HG02623 (cell line): ENCODE data around the gene RNPS1.
"Not testable (repeated sequence)": the region's sequence is repeated elsewhere in the genome, so short reads cannot be mapped to it uniquely, and the experiment has no call there.

Experiments
- ATAC-seq: cut with Tn5 transposase; IDR thresholded peaks from one replicate; pipeline ENCODE4 v1.9.1; 2021; ENCODE audit warnings: moderate library complexity; ENCODE audit not compliant: unreplicated experiment

RNPS1 gene

DNA sequence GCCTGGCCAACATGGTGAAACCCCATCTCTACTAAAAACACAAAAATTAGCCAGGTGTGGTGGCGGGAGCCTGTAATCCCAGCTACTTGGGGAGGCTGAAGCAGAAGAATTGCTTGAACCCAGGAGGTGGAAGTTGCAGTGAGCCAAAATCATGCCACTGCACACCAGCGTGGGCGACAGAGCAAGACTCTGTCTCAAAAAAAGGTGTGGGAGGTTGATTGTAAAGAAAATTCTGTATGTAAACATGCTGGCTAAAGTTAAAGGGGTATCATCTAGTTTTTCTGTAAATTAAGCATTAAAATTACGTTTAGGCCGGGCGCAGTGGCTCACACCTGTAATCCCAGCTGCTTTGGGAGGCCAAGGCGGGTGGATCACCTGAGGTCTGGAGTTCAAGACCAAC lies 9.4 kb downstream of the RNPS1 start:
- not testable (repeated sequence) for ATAC-seq

- no peak for ATAC-seq
Measured at GRCh38 chr16:2257726-2258125, 10.2 kb downstream of the RNPS1 start.

GRCh38 chr16:2256531-2257140 lies 11.3 kb downstream of the RNPS1 start:
- no peak for ATAC-seq

GRCh38 chr16:2253293-2253692 lies 14.6 kb downstream of the RNPS1 start:
- no peak for ATAC-seq

DNA sequence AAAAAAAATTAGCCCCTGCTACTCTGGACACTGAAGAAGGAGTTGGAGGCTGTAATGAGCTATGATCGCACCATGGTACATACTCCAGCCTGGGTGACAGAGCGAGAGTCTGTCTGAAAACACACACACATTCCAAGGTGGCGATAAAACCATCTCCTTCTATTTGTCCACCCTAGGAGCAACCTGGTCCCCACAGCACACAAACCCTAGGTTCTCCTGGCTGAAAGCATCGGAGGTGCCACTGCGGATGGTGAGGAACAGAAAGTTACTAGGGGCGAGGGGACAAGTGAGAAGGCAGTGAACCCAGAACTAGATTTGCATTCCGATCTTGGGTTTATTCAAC lies 15.1 kb downstream of the RNPS1 start:
- ATAC-seq = no peak

DNA sequence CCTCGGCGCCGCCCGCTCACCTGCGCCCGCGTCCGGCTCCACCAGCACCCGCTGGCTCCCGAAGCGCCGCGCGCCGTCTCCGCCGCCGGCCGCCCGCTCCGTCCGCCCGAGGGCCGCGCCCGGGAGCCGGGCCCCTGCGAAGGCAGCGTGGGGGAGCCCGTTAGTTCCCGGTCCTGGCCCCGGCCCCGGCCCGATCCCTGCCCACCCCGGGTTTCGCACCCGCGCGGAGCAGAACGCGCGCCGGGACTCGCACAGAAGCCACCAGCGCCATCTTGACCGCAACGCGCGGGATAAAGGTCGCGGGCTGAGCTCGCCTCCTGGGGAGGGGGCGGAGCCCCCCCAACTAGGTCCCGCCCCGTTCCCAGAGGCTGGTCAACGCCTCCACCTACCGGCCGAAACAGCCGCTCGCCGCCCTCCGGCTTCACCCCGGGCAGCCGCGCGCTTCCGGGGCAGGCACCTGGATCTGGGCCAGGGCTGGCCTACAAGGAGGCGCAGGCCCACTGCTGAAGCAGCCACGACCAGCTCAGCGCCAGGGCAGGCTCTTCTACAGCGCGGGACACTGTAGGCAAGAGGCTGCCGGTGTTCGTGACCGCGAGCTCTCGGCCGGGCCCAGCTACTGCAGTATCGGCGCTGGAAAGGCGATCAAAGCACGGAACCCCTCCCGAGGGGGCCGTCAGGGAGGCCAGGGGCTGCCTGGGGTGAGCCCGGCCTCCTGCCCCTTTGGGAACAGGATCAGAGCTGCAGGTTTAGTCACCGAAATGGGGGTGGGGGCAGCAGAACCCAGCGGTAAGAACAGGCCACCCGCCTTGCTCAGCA lies 16.4 kb downstream of the RNPS1 start, which contains the start of gene ECI1:
TSS of gene ECI1 (minus strand) at position 292 of the 816 bp plus-strand sequence. CDS start at position 271, 21 bp downstream.
- ATAC-seq = peak; percentile 82

GRCh38 chr16:2250652-2251295 lies 17.2 kb downstream of the RNPS1 start:
- ATAC-seq = no peak

DNA sequence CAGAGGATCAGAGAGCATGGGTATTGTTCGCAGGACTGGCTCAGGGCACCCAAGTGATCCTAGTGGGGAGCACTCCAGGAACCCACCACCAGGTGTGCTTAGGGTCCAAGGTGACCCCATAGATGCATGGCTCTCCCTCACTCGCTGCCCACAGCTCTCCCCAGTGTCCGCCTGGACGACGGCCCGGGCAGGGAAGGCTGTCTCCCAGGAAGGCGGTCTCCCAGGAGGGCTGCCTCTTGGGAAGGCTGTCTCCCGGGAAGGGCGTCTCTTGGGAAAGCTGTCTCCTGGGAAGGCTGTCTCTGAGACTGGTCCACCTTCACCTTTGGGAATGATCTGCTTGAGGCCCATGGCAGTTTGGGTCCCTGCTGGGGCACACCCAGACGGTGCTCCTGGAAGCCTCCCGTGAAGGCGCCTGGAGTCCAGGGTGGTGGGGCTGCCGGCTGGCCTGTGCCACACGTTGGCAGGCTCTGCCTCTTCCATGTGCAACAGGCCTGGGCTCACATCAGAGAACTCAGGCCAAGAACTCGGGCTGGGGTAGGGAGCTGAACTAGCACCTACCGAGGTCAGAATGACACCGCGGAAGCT lies 21.5 kb downstream of the RNPS1 start:
- no peak for ATAC-seq

DNA sequence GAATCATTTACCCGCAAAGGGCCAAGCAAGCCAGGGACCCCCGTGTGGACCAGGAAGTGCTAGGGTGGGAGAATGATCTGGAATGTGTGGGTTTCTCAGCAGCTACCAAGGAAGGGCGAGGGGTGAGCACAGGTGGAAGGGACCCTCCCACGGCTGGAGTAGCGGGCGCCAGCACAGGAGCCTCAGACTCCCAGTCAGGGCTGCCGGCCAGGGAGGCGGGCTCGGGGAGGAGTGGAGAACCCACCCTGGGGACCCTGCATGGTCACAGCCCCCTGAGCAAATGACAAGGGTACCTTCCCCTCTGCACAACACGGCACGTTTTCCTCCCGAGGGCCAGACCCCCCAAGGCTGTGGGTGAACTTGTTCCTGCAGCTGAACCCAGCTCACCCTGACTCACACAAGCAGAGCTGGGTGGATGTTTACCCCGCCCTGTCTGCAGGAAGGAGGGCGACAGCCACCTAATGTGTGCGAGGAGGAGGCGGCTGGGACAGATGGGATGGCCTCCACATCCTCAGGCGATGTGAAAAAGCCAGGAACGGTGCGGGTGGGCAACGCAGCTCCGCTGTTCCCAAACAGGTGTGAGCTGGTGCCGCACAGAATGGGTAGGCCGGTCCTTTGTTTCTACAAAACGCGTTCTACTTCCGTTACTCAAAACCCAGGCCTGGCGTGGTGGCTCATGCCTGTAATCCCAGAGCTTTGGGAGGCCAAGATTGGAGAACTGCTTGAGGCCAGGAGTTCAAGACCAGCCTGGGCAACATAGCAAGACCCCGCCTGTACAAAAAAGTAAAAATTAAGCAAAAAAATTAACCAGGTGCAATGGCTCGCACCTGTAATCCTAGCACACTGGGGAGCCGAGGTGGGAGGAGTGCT lies 22.8 kb downstream of the RNPS1 start:
- no peak for ATAC-seq

- ATAC-seq = no peak
Measured at GRCh38 chr16:2244301-2244700, 23.6 kb downstream of the RNPS1 start.

GRCh38 chr16:2243781-2244180 lies 24.1 kb downstream of the RNPS1 start:
- no peak for ATAC-seq

- ATAC-seq = no peak
Measured at GRCh38 chr16:2243031-2243528, 24.8 kb downstream of the RNPS1 start.

DNA sequence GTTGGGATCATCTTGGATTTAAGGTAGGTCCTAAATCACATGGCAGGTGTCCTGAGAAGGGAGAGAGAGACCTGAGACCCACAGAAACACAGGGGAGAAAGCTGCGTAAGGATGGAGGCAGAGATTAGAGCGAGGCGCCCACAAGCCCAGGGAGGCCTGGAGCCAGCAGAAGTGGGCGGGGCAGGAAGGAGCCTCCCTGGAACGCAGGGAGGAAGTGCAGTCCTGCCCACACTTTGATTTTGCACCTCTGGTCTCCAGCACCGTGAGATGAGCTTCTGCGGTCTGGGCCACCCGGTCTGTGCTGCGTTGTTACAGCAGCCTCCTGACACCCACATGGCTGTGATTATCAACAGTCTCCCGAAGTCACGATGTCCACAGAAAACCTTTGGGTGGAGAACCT lies 25.3 kb downstream of the RNPS1 start:
- no peak for ATAC-seq

- ATAC-seq = not testable (repeated sequence)
Measured at GRCh38 chr16:2240331-2240730, 27.6 kb downstream of the RNPS1 start.

GRCh38 chr16:2238838-2239675 lies 28.9 kb downstream of the RNPS1 start:
- ATAC-seq = no peak

DNA sequence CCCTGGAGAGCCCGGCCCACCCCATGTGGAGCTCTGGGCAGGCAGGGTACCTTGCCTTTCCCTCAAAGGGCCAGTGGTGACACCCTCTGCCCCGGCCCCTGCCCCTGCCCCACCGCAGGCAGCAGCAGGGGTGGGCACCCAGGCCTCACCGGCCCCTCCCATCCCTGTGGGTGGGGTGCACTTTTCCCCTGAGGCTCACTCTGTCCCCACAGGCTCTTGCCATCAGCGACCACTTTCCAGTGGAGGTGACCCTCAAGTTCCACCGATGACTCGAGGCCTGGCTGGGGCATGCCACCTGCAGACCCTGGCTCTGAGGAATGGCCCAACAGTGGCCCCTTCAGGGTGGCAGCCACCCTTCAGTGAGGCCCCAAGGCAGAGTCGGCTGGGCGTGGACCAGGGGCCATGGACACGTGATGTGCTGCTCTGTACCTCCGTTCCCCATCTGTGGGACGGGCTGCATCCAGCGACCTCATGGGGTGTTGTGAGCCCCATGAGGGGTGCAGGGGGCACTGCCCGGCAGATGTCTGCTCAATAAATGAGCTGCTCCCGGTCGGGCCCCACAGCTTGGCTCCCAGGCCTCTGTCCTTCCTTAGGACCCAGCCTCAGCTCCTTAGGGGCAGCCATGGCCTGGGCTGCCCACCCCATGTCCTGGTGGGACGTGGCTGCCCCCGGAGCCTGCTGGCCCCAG lies 29.6 kb downstream of the RNPS1 start:
- ATAC-seq = no peak

GRCh38 chr16:2237493-2238149 lies 30.3 kb downstream of the RNPS1 start:
- no peak for ATAC-seq

DNA sequence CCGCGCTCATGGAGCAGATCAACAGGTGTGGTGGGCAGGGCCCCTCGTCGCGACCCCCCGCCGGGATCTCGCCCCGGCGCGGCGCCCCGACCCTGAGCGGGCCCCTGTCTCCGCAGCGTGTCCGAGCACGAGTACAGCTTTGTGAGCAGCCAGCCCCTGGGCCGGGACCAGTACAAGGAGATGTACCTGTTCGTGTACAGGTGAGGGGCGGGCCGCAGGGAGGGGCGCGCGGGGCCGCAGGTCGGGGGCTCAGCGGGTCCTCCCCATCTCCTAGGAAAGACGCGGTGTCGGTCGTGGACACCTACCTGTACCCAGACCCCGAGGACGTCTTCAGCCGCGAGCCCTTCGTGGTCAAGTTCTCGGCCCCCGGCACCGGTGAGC lies 30.8 kb downstream of the RNPS1 start:
- no peak for ATAC-seq
